MM.1S (cell line): ENCODE data around the gene SYPL1.

Source experiments
- CTCF ChIP-seq: fragments of 300-600 bp; sonication (generic); IDR thresholded peaks from 2 replicates; pipeline ENCODE4 v1.5.1; 2016; ENCODE audit warnings: antibody characterized with exemption, low read length, mixed read lengths
- EZH2phosphoT487 ChIP-seq: fragments of 300-600 bp; sonication (generic); IDR thresholded peaks from 2 replicates; pipeline ENCODE4 v1.6.1; 2018; ENCODE audit warnings: antibody characterized with exemption, low read length

DNA sequence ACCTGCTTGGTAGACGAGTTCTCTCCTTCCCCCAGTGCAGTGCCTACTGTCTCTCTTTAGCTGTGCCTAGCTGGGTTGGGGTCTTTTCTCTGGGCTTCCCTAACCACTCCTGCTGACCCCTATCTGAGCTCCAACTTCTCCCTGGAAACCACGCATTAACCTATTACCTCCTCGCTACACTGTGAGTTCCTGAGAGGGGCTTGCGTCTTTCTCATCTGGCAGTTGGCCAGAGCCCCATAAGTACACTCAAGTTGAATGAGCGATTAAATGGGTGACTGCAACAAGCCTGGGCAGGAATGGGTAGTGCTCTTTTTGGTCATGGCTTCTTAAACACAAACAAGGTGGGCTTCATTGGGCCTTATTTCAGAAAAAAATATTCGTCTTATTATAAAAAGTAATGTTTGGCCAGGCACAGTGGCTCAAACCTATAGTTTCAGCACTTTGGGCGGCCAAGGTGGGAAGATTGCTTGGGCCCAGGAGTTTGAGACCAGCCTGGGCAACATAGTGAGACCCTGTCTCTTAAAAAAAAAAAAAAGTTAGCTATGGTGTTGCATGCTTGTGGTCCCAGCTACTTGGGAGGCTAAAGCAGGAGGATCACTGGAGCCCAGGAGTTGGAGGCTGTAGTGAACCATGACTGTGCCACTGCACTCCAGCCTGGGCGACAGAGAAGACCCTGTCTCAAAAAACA is 41.4 kb downstream of the SYPL1 start:
- TF ChIP-seq CTCF (no peak), EZH2phosphoT487 (no peak)
